Panc1 (cell line): ENCODE data around the gene FLACC1. TPM values are rescaled to one million over a fixed set of nuclear protein-coding genes. Genes with fewer than 3 reads are reported as not detected.

ENCODE experiments used
- ATAC-seq: fragments of 200-7000 bp; cut with Tn5 transposase; 2 replicates; pipeline ENCODE4 v1.9.1; 2020; ENCODE audit warnings: mild to moderate bottlenecking, moderate library complexity
- BruUV-seq: library from RNA; stranded (reverse); fragments of 400-500 nt; replicated peaks from 2 replicates; lab custom pipeline; 2021; lab: Mats Ljungman, UMichigan
- CTCF ChIA-PET: fragments of 300-600 bp; sonication (Branson Sonifier 250); formaldehyde crosslinking; loops from one replicate; lab custom pipeline; 2022; ENCODE audit warnings: antibody characterized with exemption; lab: Charles Lee
- POLR2A ChIA-PET: fragments of 300-600 bp; sonication (Branson Sonifier 250); formaldehyde crosslinking; loops from one replicate; lab custom pipeline; 2022; ENCODE audit warnings: antibody characterized with exemption; lab: Charles Lee
- DNase-seq: peaks from one replicate; pipeline ENCODE4 v3.0.0-alpha.2; 2010; ENCODE audit warnings: low read depth, low spot score
- H3K27ac ChIP-seq: 2 replicates; pipeline ENCODE4 v1.5.1; 2011; ENCODE audit warnings: mild to moderate bottlenecking, low read length, inconsistent platforms
- H3K27me3 ChIP-seq: fragments of 200-500 bp; sonication (Bioruptor generic); 2 replicates; pipeline ENCODE4 v1.6.0; 2014; ENCODE audit warnings: low read length, inconsistent platforms; ENCODE audit not compliant: control insufficient read depth, insufficient read depth
- H3K36me3 ChIP-seq: fragments of 200-500 bp; sonication (Bioruptor generic); 2 replicates; pipeline ENCODE4 v1.5.1; 2014; ENCODE audit warnings: inconsistent platforms, mild to moderate bottlenecking, low read length, moderate library complexity; ENCODE audit not compliant: control insufficient read depth, insufficient read depth
- H3K4me1 ChIP-seq: 2 replicates; pipeline ENCODE4 v1.5.1; 2011; ENCODE audit warnings: inconsistent platforms, mild to moderate bottlenecking, low read length, moderate library complexity; ENCODE audit not compliant: control insufficient read depth, insufficient read depth
- H3K4me3 ChIP-seq, 2 experiments: 2 replicates each; pipeline ENCODE4 v1.5.1; 2011 to 2012; ENCODE audit warnings: low read depth in 2 of 2, low read length in 2 of 2, mild to moderate bottlenecking in 2 of 2, inconsistent platforms in 1 of 2, moderate library complexity in 1 of 2
- H3K9me3 ChIP-seq: fragments of 200-500 bp; sonication (Bioruptor generic); 2 replicates; pipeline ENCODE4 v1.5.1; 2014; ENCODE audit warnings: low read depth, mild to moderate bottlenecking, inconsistent platforms, low read length, moderate library complexity; ENCODE audit not compliant: control insufficient read depth, insufficient read depth
- POLR2AphosphoS5 ChIP-seq: IDR thresholded peaks from 2 replicates; pipeline ENCODE4 v1.6.1; 2012; ENCODE audit warnings: mild to moderate bottlenecking, low read depth, low read length, moderate library complexity
- SIN3A ChIP-seq: IDR thresholded peaks from 2 replicates; pipeline ENCODE4 v1.6.1; 2012; ENCODE audit warnings: low read depth, mild to moderate bottlenecking, low read length, moderate library complexity, borderline replicate concordance; ENCODE audit not compliant: insufficient read depth
- TCF7L2 ChIP-seq: IDR thresholded peaks from 2 replicates; pipeline ENCODE4 v1.6.1; 2011; ENCODE audit warnings: mild to moderate bottlenecking, low read depth, low read length, inconsistent platforms
- in situ Hi-C: cut with HindIII; loops from 2 replicates; pipeline ENCODE4 v1.10.0; 2016; ENCODE audit warnings: low sequenced_read_pairs, low pct_unique_long_range_greater_than_20kb
- intact Hi-C: fragments of 100-400 bp; cut with micrococcal nuclease; formaldehyde crosslinking; loops from one replicate; pipeline ENCODE4 v1.10.0; 2022; ENCODE audit not compliant: unreplicated experiment
- total RNA-seq: library from RNA; stranded (reverse); gene quantifications from one replicate; pipeline ENCODE4 v1.2.1, GENCODE V29; 2021; ENCODE audit not compliant: unreplicated experiment
- TF ChIP-seq, protein P1 (sequence below): fragments of 450-650 bp; IDR thresholded peaks from 2 replicates; pipeline ENCODE4 v1.5.1; 2017; ENCODE audit warnings: mild to moderate bottlenecking
- TF ChIP-seq, protein P2 (sequence below), 2 experiments: IDR thresholded peaks; 2 replicates each; pipeline ENCODE4 v1.6.1; 2011 to 2012; ENCODE audit warnings: low read depth in 2 of 2, control low read depth in 1 of 2, low read length in 1 of 2, mild to moderate bottlenecking in 1 of 2, moderate library complexity in 1 of 2; ENCODE audit not compliant: insufficient read depth in 1 of 2

Gene FLACC1
- total RNA-seq, 1 experiment from 2014 or later, result 0.39 TPM

DNA sequence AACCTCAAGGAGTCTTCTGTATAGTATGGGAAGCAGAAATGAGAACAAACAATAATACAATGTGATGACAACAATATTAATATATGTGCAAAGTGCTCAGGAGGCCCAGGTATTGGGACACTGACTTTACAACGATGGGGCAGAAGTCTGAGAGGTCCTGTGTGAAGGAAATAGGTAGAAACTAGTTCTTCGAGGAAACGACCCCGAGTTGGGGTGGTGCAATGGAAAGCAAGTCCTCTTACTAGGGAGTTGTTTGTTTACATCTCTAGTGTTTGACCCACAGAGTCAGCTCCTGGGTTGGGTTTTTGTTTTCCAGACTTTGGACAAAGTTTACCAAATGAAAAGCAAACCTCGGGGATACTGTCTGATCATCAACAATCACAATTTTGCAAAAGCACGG, 80.6 kb downstream of the FLACC1 start:
- Histone ChIP-seq H3K27ac (no peak overlapping the region), H3K4me1 (no peaks in the 10 kb centered on the region), H3K4me3 (no peak overlapping the region), H3K9me3 (no peaks in the 10 kb centered on the region), H3K36me3 (peaks cover 5% of the 10 kb centered on the region; the same call in 1 of the 2 replicates), H3K27me3 (no peaks in the 10 kb centered on the region)
- DNase-seq, result no peak
- no peak for ATAC-seq
- intact Hi-C loops (no loop called here), in situ Hi-C loops (no loop called here)
- no peak for TF ChIP-seq TCF7L2
- TF ChIP-seq, protein P1, sequence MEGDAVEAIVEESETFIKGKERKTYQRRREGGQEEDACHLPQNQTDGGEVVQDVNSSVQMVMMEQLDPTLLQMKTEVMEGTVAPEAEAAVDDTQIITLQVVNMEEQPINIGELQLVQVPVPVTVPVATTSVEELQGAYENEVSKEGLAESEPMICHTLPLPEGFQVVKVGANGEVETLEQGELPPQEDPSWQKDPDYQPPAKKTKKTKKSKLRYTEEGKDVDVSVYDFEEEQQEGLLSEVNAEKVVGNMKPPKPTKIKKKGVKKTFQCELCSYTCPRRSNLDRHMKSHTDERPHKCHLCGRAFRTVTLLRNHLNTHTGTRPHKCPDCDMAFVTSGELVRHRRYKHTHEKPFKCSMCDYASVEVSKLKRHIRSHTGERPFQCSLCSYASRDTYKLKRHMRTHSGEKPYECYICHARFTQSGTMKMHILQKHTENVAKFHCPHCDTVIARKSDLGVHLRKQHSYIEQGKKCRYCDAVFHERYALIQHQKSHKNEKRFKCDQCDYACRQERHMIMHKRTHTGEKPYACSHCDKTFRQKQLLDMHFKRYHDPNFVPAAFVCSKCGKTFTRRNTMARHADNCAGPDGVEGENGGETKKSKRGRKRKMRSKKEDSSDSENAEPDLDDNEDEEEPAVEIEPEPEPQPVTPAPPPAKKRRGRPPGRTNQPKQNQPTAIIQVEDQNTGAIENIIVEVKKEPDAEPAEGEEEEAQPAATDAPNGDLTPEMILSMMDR, result no peak
- TF ChIP-seq, protein P2, sequence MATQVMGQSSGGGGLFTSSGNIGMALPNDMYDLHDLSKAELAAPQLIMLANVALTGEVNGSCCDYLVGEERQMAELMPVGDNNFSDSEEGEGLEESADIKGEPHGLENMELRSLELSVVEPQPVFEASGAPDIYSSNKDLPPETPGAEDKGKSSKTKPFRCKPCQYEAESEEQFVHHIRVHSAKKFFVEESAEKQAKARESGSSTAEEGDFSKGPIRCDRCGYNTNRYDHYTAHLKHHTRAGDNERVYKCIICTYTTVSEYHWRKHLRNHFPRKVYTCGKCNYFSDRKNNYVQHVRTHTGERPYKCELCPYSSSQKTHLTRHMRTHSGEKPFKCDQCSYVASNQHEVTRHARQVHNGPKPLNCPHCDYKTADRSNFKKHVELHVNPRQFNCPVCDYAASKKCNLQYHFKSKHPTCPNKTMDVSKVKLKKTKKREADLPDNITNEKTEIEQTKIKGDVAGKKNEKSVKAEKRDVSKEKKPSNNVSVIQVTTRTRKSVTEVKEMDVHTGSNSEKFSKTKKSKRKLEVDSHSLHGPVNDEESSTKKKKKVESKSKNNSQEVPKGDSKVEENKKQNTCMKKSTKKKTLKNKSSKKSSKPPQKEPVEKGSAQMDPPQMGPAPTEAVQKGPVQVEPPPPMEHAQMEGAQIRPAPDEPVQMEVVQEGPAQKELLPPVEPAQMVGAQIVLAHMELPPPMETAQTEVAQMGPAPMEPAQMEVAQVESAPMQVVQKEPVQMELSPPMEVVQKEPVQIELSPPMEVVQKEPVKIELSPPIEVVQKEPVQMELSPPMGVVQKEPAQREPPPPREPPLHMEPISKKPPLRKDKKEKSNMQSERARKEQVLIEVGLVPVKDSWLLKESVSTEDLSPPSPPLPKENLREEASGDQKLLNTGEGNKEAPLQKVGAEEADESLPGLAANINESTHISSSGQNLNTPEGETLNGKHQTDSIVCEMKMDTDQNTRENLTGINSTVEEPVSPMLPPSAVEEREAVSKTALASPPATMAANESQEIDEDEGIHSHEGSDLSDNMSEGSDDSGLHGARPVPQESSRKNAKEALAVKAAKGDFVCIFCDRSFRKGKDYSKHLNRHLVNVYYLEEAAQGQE (IDR thresholded peaks at IDR 0.05; ENCODE audit: insufficient read depth in 1 of 2, low read depth in 2 of 2, low read length in 1 of 2), result no peak
- TF ChIP-seq POLR2AphosphoS5, result no peak
- TF ChIP-seq SIN3A, result no peak
- BruUV-seq, result no TSS peak
- ChIA-PET POLR2A (no interaction called here), CTCF (no interaction called here)

DNA sequence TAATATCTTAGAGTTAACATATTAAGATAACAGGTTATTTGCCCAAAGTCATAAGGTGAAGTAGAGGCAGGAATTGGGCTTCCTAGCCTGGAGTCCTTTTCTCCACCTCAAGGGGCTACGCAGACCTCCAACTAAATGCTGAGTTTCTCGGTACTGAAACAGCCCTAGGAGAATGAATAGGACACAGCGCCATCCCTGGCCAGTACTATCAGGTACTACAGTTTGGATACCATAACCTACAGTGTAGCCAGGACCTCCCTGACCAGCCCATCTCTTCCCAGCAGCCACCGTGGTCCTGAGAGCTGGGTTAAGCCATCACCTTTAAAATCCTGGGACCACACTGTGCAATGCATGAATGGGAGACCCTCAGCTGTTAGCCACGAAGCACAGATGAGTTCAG, 81.2 kb downstream of the FLACC1 start:
- H3K4me3 ChIP-seq, result no peak overlapping the region
- CTCF ChIA-PET, result no interaction called here
- DNase-seq (no peak), ATAC-seq (no peak)
- intact Hi-C loops, result no loop called here
- H3K9me3 ChIP-seq, result no peaks in the 10 kb centered on the region
- in situ Hi-C loops, result no loop called here
- H3K36me3 ChIP-seq, result peaks cover 4% of the 10 kb centered on the region; the same call in 1 of the 2 replicates
- H3K4me1 ChIP-seq, result no peaks in the 10 kb centered on the region
- H3K27ac ChIP-seq, result no peak overlapping the region
- H3K27me3 ChIP-seq, result no peaks in the 10 kb centered on the region
- no TSS peak for BruUV-seq
- TF ChIP-seq, protein P1, result no peak; the same call in 1 of the 2 replicates
- TF ChIP-seq SIN3A, result no peak
- TF ChIP-seq TCF7L2, result no peak
- TF ChIP-seq, protein P2 (IDR thresholded peaks at IDR 0.05; ENCODE audit: insufficient read depth in 1 of 2, low read depth in 2 of 2, low read length in 1 of 2), result no peak
- no peak for TF ChIP-seq POLR2AphosphoS5
- POLR2A ChIA-PET, result no interaction called here
